GM12878 (cell line): ENCODE results near the gene ARL3. TPM values are rescaled to one million over a fixed set of nuclear protein-coding genes. Genes with fewer than 3 reads are reported as not detected.

ENCODE experiments used
- ATAC-seq: fragments of 200-7000 bp; cut with Tn5 transposase; 3 replicates; pipeline ENCODE4 v1.9.1; 2020; ENCODE audit warnings: mild to moderate bottlenecking, moderate library complexity
- BruUV-seq: library from RNA; stranded (reverse); fragments of 400-500 nt; replicated peaks from 2 replicates; lab custom pipeline; 2021; lab: Mats Ljungman, UMichigan
- CTCF ChIA-PET: fragments of 300-600 bp; sonication (Branson Sonifier 250); formaldehyde crosslinking; extraction: SDS; loops from one replicate; lab custom pipeline; 2021; ENCODE audit warnings: inconsistent platforms; lab: Yijun Ruan, JAX
- POLR2A ChIA-PET: fragments of 350-600 bp; formaldehyde crosslinking; extraction: SDS; loops from one replicate; lab custom pipeline; 2021; ENCODE audit warnings: inconsistent platforms; lab: Charles Lee
- RAD21 ChIA-PET: fragments of 300-600 bp; sonication (Branson Sonifier 250); formaldehyde crosslinking; loops from one replicate; lab custom pipeline; 2023; ENCODE audit warnings: antibody characterized with exemption; ENCODE audit not compliant: unreplicated experiment; lab: Charles Lee
- SMC1A ChIA-PET: fragments of 300-600 bp; sonication (Branson Sonifier 250); formaldehyde crosslinking; loops from one replicate; lab custom pipeline; 2023; ENCODE audit not compliant: unreplicated experiment, uncharacterized antibody; lab: Charles Lee
- DNase-seq: peaks from one replicate; pipeline ENCODE4 v3.0.0-alpha.2; 2011; ENCODE audit warnings: low read depth, low spot score
- FAIRE-seq: peaks from 3 replicates; lab custom pipeline; 2011; peaks lifted over from hg19 to GRCh38; lab: Jason Lieb, UNC
- H2AFZ ChIP-seq: 2 replicates; pipeline ENCODE4 v1.6.0; 2011; ENCODE audit warnings: low read depth, low read length, control low read depth; ENCODE audit not compliant: control insufficient read depth
- H3K27ac ChIP-seq: 2 replicates; pipeline ENCODE4 v1.5.1; 2011; ENCODE audit warnings: control low read depth; ENCODE audit not compliant: control insufficient read depth, insufficient read depth
- H3K27me3 ChIP-seq, 2 experiments: replicated peaks in 1 of 2; 2 replicates each; pipeline versions ENCODE4 v1.6.0 to v1.6.1; 2011; ENCODE audit warnings: low read length in 1 of 2; ENCODE audit not compliant: control insufficient read depth in 2 of 2, insufficient read depth in 2 of 2
- H3K36me3 ChIP-seq, 2 experiments: 2 replicates each; pipeline ENCODE4 v1.5.1; 2011; ENCODE audit warnings: low read length in 1 of 2; ENCODE audit not compliant: control insufficient read depth in 2 of 2, insufficient read depth in 2 of 2
- H3K4me1 ChIP-seq: 2 replicates; pipeline ENCODE4 v1.6.1; 2011; ENCODE audit warnings: mild to moderate bottlenecking, low read length, moderate library complexity, mixed read lengths; ENCODE audit not compliant: control insufficient read depth, insufficient read depth
- H3K4me2 ChIP-seq: 2 replicates; pipeline ENCODE4 v1.6.0; 2011; ENCODE audit warnings: control low read depth; ENCODE audit not compliant: control insufficient read depth, insufficient read depth
- H3K4me3 ChIP-seq: fragments of 200-600 bp; sonication (generic); 2 replicates; pipeline ENCODE4 v1.5.1; 2016
- H3K79me2 ChIP-seq: 2 replicates; pipeline ENCODE4 v1.6.0; 2011; ENCODE audit warnings: low read length; ENCODE audit not compliant: control insufficient read depth, insufficient read depth
- H3K9ac ChIP-seq: 2 replicates; pipeline ENCODE4 v1.8.0; 2011; ENCODE audit warnings: low read length, control low read depth, mixed read lengths; ENCODE audit not compliant: control insufficient read depth, insufficient read depth
- H3K9me3 ChIP-seq: replicated peaks from 3 replicates; pipeline ENCODE4 v1.5.1; 2011; ENCODE audit warnings: mild to moderate bottlenecking, low read length; ENCODE audit not compliant: control insufficient read depth, insufficient read depth
- H4K20me1 ChIP-seq: 2 replicates; pipeline ENCODE4 v1.6.0; 2011; ENCODE audit not compliant: control insufficient read depth, insufficient read depth
- CBFB ChIP-seq: IDR thresholded peaks from 2 replicates; pipeline ENCODE4 v1.6.1; 2016; ENCODE audit warnings: antibody characterized with exemption, low read depth
- CBX5 ChIP-seq: sonication (generic); IDR thresholded peaks from 2 replicates; pipeline ENCODE4 v1.6.1; 2016; ENCODE audit warnings: low read depth, moderate library complexity, mild to moderate bottlenecking, inconsistent platforms
- IKZF1 ChIP-seq: fragments of 450-650 bp; conservative IDR thresholded peaks from 2 replicates; pipeline ENCODE4 v1.6.1; 2017; ENCODE audit warnings: antibody characterized with exemption, mild to moderate bottlenecking
- MTA2 ChIP-seq: fragments of 450-650 bp; IDR thresholded peaks from 2 replicates; pipeline ENCODE4 v1.6.1; 2016; ENCODE audit warnings: low read depth, mild to moderate bottlenecking, moderate library complexity
- POLR2AphosphoS2 ChIP-seq: IDR thresholded peaks from 2 replicates; pipeline ENCODE4 v1.6.1; 2011; ENCODE audit warnings: low read depth, mild to moderate bottlenecking, low read length, improper control_type of control experiment, moderate library complexity
- RAD51 ChIP-seq: fragments of 450-650 bp; IDR thresholded peaks from 2 replicates; pipeline ENCODE4 v1.6.1; 2016; ENCODE audit warnings: moderate library complexity, mild to moderate bottlenecking, inconsistent platforms
- SKIL ChIP-seq: fragments of 450-650 bp; IDR thresholded peaks from 2 replicates; pipeline ENCODE4 v1.6.1; 2017; ENCODE audit warnings: mild to moderate bottlenecking, low read depth, inconsistent platforms; ENCODE audit not compliant: poor library complexity, severe bottlenecking
- SPI1 ChIP-seq: IDR thresholded peaks from 2 replicates; pipeline ENCODE4 v1.6.1; 2011; ENCODE audit warnings: low read depth, mild to moderate bottlenecking, low read length, moderate library complexity, borderline replicate concordance; ENCODE audit not compliant: insufficient read depth
- SUZ12 ChIP-seq: fragments of 200-600 bp; sonication (generic); IDR thresholded peaks from one replicate; pipeline ENCODE4 v1.6.1; 2018; ENCODE audit warnings: antibody characterized with exemption, mild to moderate bottlenecking; ENCODE audit not compliant: unreplicated experiment
- ZNF207 ChIP-seq: fragments of 450-650 bp; IDR thresholded peaks from 2 replicates; pipeline ENCODE4 v1.6.1; 2014; ENCODE audit warnings: antibody characterized with exemption, mild to moderate bottlenecking, borderline replicate concordance
- ZNF217 ChIP-seq: fragments of 450-650 bp; IDR thresholded peaks from 2 replicates; pipeline ENCODE4 v1.6.1; 2017; ENCODE audit warnings: antibody characterized with exemption, mild to moderate bottlenecking
- ZNF622 ChIP-seq: fragments of 450-650 bp; IDR thresholded peaks from 2 replicates; pipeline ENCODE4 v1.6.1; 2017; ENCODE audit warnings: mild to moderate bottlenecking, inconsistent platforms
- WGBS: methylation state at CpG from one replicate; pipeline ENCODE4 v1.1.6; 2016; ENCODE audit warnings: low lambda C conversion rate; ENCODE audit not compliant: insufficient replicate concordance, insufficient coverage; ENCODE audit errors: missing lambda C conversion rate; 5-methylcytosine and 5-hydroxymethylcytosine counted together
- in situ Hi-C: fragments of 300-500 bp; cut with MboI; formaldehyde crosslinking; loops from 9 replicates; pipeline ENCODE4 v1.14.3; 2018; ENCODE audit warnings: mixed read lengths
- intact Hi-C: fragments of 100-400 bp; cut with micrococcal nuclease; formaldehyde crosslinking; loops from one replicate; pipeline ENCODE4 v1.14.2; 2022; ENCODE audit not compliant: unreplicated experiment
- polyA plus RNA-seq, 11 experiments: library from polyadenylated mRNA; depleted of rRNA in 4 of 11; unstranded in 6 of 11; stranded (reverse) in 5 of 11; fragments of >200 nt; fragmentation: Nextera tagmentation in 4 of 11; fragmentation: Illumina TruSeq in 1 of 11; extraction: Ambion mirVana in 4 of 11; extraction: Trizol in 1 of 11; gene quantifications; 1 replicate in 1 of 11; 2 replicates in 10 of 11; pipeline versions ENCODE4 v1.2.1 to v1.2.3, GENCODE V29; 2011 to 2016; ENCODE audit warnings: inconsistent platforms in 2 of 11, missing spikeins in 2 of 11, low read depth in 1 of 11
- total RNA-seq, 4 experiments: library from RNA; depleted of rRNA in 3 of 4; stranded (reverse); fragments of >200 nt in 3 of 4; fragmentation: Illumina TruSeq in 1 of 4; extraction: Trizol in 1 of 4; gene quantifications; 2 replicates each; pipeline versions ENCODE4 v1.2.1 to v1.2.3, GENCODE V29; 2013 to 2021

Gene ARL3
- total and polyA plus RNA-seq, 10 of the 15 experiments (the other 5 are each of a cell fraction or from before 2014, with no cell fraction given): 4.9 to 26.1 (median 11.0) TPM

GRCh38 chr10:102653060-102653459 is 61.1 kb downstream of the ARL3 start:
- intact Hi-C loops: no loop called here
- FAIRE-seq (no peak), DNase-seq (no peak), ATAC-seq (peak; percentile 6)
- no TSS peak for BruUV-seq
- ChIA-PET CTCF (interaction anchor here (0.9 to 13.5 kb wide), 3 partner anchors 9 to 24 kb away, joined by 3 to 128 read pairs (median 27); partner anchors contain the start of gene TRIM8), SMC1A (interaction anchor here (0.8 to 6.2 kb wide), 5 partner anchors 9 to 69 kb away, joined by 3 to 55 read pairs (median 6); partner anchors contain the start of genes ARL3, SFXN2 and TRIM8), RAD21 (interaction anchor here (0.6 to 7.1 kb wide), 7 partner anchors 8 to 60 kb away, joined by 3 to 81 read pairs (median 5); partner anchors contain the start of genes ARL3, SFXN2 and TRIM8), POLR2A (interaction anchor here (1.1 to 14.1 kb wide), 5 partner anchors 9 to 59 kb away, joined by 3 to 151 read pairs (median 73); partner anchors contain the start of genes ARL3 and SFXN2)
- Histone ChIP-seq H2AFZ (no peak overlapping the region), H3K9ac (peak overlapping the region; percentile 59; the same call in 1 of the 2 replicates), H3K9me3 (no peaks in the 10 kb centered on the region), H4K20me1 (no peaks in the 10 kb centered on the region), H3K79me2 (peaks cover 57% of the 10 kb centered on the region), H3K4me1 (peaks cover 49% of the 10 kb centered on the region), H3K36me3 (peaks cover 27 to 33% of the 10 kb centered on the region in 2 experiments), H3K4me2 (peak overlapping the region; percentile 98), H3K27ac (peak overlapping the region; percentile 96), H3K27me3 (no peaks in the 10 kb centered on the region), H3K4me3 (peak overlapping the region; percentile 46)
- 55% methylated on average over 1 of the region's 1 CpG for WGBS
- in situ Hi-C loops: no loop called here
- TF ChIP-seq SUZ12: no peak
- 0 out of 2 replicates have a peak, but pooled peaks have one; percentile 28 for TF ChIP-seq IKZF1
- TF ChIP-seq CBX5: no peak

DNA sequence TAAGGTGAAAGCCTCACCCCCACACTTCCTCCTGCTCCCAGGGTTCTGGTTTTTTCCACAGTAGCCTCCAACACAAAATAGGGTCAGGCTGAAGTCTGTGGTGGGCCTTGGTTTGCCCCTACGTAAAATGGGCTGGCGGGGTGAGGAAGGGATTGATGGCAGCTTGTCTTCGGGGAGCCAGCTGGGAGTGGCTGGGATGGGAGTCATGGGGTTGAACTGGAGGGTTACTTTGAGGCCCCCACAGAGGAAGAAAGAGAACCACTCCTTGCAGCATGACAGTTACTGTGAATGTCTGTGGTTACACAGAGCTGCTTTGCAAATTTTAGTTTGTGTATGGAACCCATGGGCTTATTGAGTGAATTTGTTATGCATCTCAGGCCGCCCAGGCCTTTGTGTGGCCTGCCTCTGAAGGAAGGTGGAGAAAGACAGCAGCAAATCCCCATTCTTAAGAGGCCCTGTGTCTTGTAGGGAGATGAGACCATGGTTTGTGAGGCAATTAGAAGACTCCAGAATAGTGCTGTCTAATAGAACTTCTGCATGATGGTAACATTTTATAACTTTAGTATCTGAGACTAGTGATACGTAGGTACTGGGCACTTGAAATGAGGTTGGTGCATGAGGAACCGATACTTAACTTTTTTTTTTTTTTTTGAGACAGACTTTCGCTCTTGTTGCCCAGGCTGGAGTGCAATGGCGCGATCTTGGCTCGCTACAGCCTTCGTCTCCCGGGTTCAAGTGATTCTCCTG is 61.9 kb downstream of the ARL3 start:
- ChIA-PET SMC1A (interaction anchor here (0.8 to 9.3 kb wide), 7 partner anchors 8 to 220 kb away, joined by 3 to 103 read pairs (median 11); partner anchors contain the start of genes ARL3, CUEDC2 and SFXN2), RAD21 (interaction anchor here (0.7 to 7.1 kb wide), 8 partner anchors 8 to 60 kb away, joined by 3 to 81 read pairs (median 8); partner anchors contain the start of genes ARL3 and SFXN2), POLR2A (interaction anchor here (0.6 to 14.1 kb wide), 6 partner anchors 10 to 150 kb away, joined by 3 to 151 read pairs (median 43); partner anchors contain the start of genes ARL3 and SFXN2), CTCF (interaction anchor here (0.6 to 13.5 kb wide), 8 partner anchors 8 to 369 kb away, joined by 3 to 128 read pairs (median 6); partner anchors contain the start of gene SUFU)
- Histone ChIP-seq H3K4me3 (peak overlapping the region; percentile 62), H3K4me2 (peak overlapping the region; percentile 98), H3K27me3 (no peaks in the 10 kb centered on the region), H3K79me2 (peaks cover 64% of the 10 kb centered on the region), H2AFZ (no peak overlapping the region), H3K4me1 (peaks cover 56% of the 10 kb centered on the region), H3K36me3 (peaks cover 27 to 33% of the 10 kb centered on the region in 2 experiments), H4K20me1 (no peaks in the 10 kb centered on the region), H3K9ac (peak overlapping the region; percentile 68), H3K27ac (peak overlapping the region; percentile 96), H3K9me3 (no peaks in the 10 kb centered on the region)
- intact Hi-C loops (no loop called here), in situ Hi-C loops (no loop called here)
- peak; percentile 75 for DNase-seq
- peak; percentile 61 for ATAC-seq
- WGBS: 3% methylated on average over 12 of the region's 12 CpGs
- BruUV-seq: no TSS peak
- FAIRE-seq: peak; percentile 82
- TF ChIP-seq CBFB: peak; percentile 72
- 0 out of 2 replicates have a peak, but pooled peaks have one; percentile 54 for TF ChIP-seq ZNF217
- TF ChIP-seq ZNF207: no peak
- peak; percentile 34 for TF ChIP-seq SKIL
- TF ChIP-seq SPI1: peak; percentile 77
- TF ChIP-seq RAD51: 0 out of 2 replicates have a peak, but pooled peaks have one; percentile 26
- no peak for TF ChIP-seq POLR2AphosphoS2
- no peak for TF ChIP-seq ZNF622
- TF ChIP-seq MTA2: peak; percentile 61
